K562 (cell line): ENCODE data around the gene CCDC152. TPM values are rescaled to one million over a fixed set of nuclear protein-coding genes. Genes with fewer than 3 reads are reported as not detected.

ENCODE experiments used
- CHAMP1 ChIP-seq: fragments of 450-650 bp; IDR thresholded peaks from 2 replicates; pipeline ENCODE4 v1.6.1; 2016; ENCODE audit warnings: mild to moderate bottlenecking
- GABPA ChIP-seq: fragments of 200-800 bp; sonication (Bioruptor generic); conservative IDR thresholded peaks from 2 replicates; pipeline ENCODE4 v1.6.1; 2016; ENCODE audit warnings: low read depth, missing genetic modification characterization, missing compliant biosample characterization
- MEIS2 ChIP-seq: fragments of 450-650 bp; IDR thresholded peaks from 2 replicates; pipeline ENCODE4 v1.6.1; 2014; ENCODE audit warnings: mild to moderate bottlenecking; ENCODE audit not compliant: partially characterized antibody
- MITF ChIP-seq: IDR thresholded peaks from 2 replicates; pipeline ENCODE4 v1.6.1; 2014; ENCODE audit warnings: antibody characterized with exemption
- NCOA1 ChIP-seq: fragments of 450-650 bp; IDR thresholded peaks from 2 replicates; pipeline ENCODE4 v1.6.1; 2016; ENCODE audit warnings: low read depth
- PKNOX1 ChIP-seq: fragments of 450-650 bp; IDR thresholded peaks from 2 replicates; pipeline ENCODE4 v1.6.1; 2016
- PRDM10 ChIP-seq: fragments of 450-650 bp; IDR thresholded peaks from 2 replicates; pipeline ENCODE4 v1.6.1; 2018; ENCODE audit not compliant: partially characterized antibody
- RBFOX2 ChIP-seq: fragments of 200-400 bp; formaldehyde crosslinking; IDR thresholded peaks from 2 replicates; pipeline ENCODE4 v1.6.1; 2017; ENCODE audit warnings: low read depth, mild to moderate bottlenecking, low read length, moderate library complexity
- RFX1 ChIP-seq: fragments of 450-650 bp; IDR thresholded peaks from 2 replicates; pipeline ENCODE4 v1.6.1; 2016; ENCODE audit warnings: mild to moderate bottlenecking, moderate library complexity
- SIN3B ChIP-seq: fragments of 450-650 bp; IDR thresholded peaks from 2 replicates; pipeline ENCODE4 v1.6.1; 2017; ENCODE audit warnings: low read depth, mild to moderate bottlenecking, moderate library complexity
- SMAD3 ChIP-seq: fragments of 450-650 bp; formaldehyde crosslinking; conservative IDR thresholded peaks from 2 replicates; pipeline ENCODE4 v1.4.0; 2020; ENCODE audit warnings: mild to moderate bottlenecking
- TAF1 ChIP-seq: IDR thresholded peaks from 2 replicates; pipeline ENCODE4 v1.6.1; 2011; ENCODE audit warnings: mild to moderate bottlenecking, low read length, moderate library complexity; ENCODE audit not compliant: insufficient read depth, control insufficient read depth, severe bottlenecking; ENCODE audit errors: extremely low read depth
- TAF7 ChIP-seq: fragments of 450-650 bp; IDR thresholded peaks from 2 replicates; pipeline ENCODE4 v1.6.1; 2016; ENCODE audit warnings: missing genetic modification characterization, missing compliant biosample characterization
- TAF9B ChIP-seq: fragments of 450-650 bp; IDR thresholded peaks from 2 replicates; pipeline ENCODE4 v1.6.1; 2018; ENCODE audit warnings: mild to moderate bottlenecking; ENCODE audit not compliant: partially characterized antibody
- TARDBP ChIP-seq: fragments of 450-650 bp; IDR thresholded peaks from 2 replicates; pipeline ENCODE4 v1.6.1; 2016
- TRIM24 ChIP-seq, 2 experiments: fragments of 450-650 bp; IDR thresholded peaks; 2 replicates each; pipeline ENCODE4 v1.6.1; 2016
- WHSC1 ChIP-seq: IDR thresholded peaks from one replicate; pipeline ENCODE4 v1.6.1; 2012; ENCODE audit warnings: low read length, control low read depth, inconsistent platforms
- polyA plus RNA-seq, 8 experiments: library from polyadenylated mRNA; depleted of rRNA in 4 of 8; stranded (reverse) in 5 of 8; unstranded in 3 of 8; fragments of >200 nt; fragmentation: Nextera tagmentation in 2 of 8; fragmentation: Illumina TruSeq in 1 of 8; extraction: Ambion mirVana in 2 of 8; extraction: Trizol in 1 of 8; gene quantifications; 2 replicates each; pipeline versions ENCODE4 v1.2.1 to v1.2.3, GENCODE V29; 2011 to 2014; ENCODE audit warnings: inconsistent platforms in 1 of 8, missing spikeins in 1 of 8
- total RNA-seq, 7 experiments: library from RNA; depleted of rRNA in 6 of 7; stranded (reverse); fragments of >200 nt in 6 of 7; fragmentation: Illumina TruSeq in 2 of 7; extraction: Trizol in 2 of 7; gene quantifications; 2 replicates each; pipeline versions ENCODE4 v1.2.1 to v1.2.3, GENCODE V29; 2011 to 2021; ENCODE audit warnings: low replicate concordance in 1 of 7

CCDC152 gene
- total and polyA plus RNA-seq, 9 of the 15 experiments (the other 6 are each of a cell fraction or from before 2014, with no cell fraction given): 2.5 to 11.6 (median 5.1) TPM

GRCh38 chr5:42756606-42757601 lies at the start of gene CCDC152 (continued):
- TF ChIP-seq MITF (no peak), RFX1 (no peak), PKNOX1 (peak; percentile 17; the same call in 1 of the 2 replicates), NCOA1 (peak; percentile 79; the same call in 1 of the 2 replicates), TAF7 (peak; percentile 66), GABPA (tag) (peak; percentile 85), WHSC1 (no peak), CHAMP1 (peak; percentile 41; the same call in 1 of the 2 replicates), SIN3B (peak; percentile 24; the same call in 1 of the 2 replicates), PRDM10 (peak; percentile 45), TAF1 (peak; percentile 57), SMAD3 (CRISPR knock-in tag) (no peak), MEIS2 (peak; percentile 65), TAF9B (peak; percentile 36), RBFOX2 (peak; percentile 53), TRIM24 (IDR thresholded peaks at IDR 0.05) (peak in 1 of 2 experiments; percentile 69; a peak in 2 of 4 replicates), TARDBP (no peak)
